Stimulated activated CD8-positive, alpha-beta memory T cell treated with anti-CD3 and anti-CD28 coated beads, Interleukin-12 subunit alpha, Interleukin-12 subunit beta, amount 100 ng/mL, for 4 hours (primary cell): ENCODE results near the gene TMEM179.

ENCODE experiments used
- DNase-seq: peaks from one replicate; pipeline ENCODE4 v3.0.0-alpha.2; 2020; ENCODE audit warnings: low read depth

Gene TMEM179

GRCh38 chr14:104569435-104569834, 35.1 kb downstream of the TMEM179 start:
- DNase-seq = no peak

DNA sequence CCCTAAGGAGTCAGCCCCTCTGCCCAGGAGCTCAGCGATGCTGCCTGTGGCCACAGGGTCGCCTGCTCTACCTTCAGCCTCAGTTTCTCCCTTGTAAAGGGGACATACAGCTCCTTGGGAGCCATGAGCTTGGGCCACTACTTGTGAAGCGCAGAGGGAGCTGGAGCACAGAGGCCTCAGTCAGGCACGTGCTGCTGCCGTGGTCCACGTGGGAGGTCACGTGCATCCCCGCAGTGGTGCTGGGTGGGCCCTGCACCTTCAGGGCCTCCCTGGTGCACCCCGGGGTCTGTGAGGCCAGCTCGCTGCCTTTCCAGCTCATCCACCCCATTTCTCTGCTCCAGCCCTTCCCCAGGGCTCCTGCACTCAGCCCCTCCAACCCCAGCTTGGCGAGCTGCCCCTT, 36.0 kb downstream of the TMEM179 start:
- DNase-seq = no peak

DNA sequence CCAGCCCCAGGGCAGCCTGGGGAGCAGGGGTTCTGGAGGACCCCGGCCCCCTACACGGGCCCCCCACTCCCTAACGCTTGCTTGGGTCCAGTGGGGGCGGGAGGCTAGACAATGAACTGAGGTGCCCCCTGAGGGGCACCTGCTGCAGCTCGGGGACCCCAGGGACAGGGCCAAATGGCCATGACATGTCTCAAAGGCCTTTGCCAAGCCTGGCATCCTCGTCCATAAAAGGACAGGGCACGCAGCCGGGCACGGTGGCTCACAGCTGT, 36.7 kb downstream of the TMEM179 start:
- DNase-seq = no peak

GRCh38 chr14:104567141-104567956, 37.2 kb downstream of the TMEM179 start:
- no peak for DNase-seq

DNA sequence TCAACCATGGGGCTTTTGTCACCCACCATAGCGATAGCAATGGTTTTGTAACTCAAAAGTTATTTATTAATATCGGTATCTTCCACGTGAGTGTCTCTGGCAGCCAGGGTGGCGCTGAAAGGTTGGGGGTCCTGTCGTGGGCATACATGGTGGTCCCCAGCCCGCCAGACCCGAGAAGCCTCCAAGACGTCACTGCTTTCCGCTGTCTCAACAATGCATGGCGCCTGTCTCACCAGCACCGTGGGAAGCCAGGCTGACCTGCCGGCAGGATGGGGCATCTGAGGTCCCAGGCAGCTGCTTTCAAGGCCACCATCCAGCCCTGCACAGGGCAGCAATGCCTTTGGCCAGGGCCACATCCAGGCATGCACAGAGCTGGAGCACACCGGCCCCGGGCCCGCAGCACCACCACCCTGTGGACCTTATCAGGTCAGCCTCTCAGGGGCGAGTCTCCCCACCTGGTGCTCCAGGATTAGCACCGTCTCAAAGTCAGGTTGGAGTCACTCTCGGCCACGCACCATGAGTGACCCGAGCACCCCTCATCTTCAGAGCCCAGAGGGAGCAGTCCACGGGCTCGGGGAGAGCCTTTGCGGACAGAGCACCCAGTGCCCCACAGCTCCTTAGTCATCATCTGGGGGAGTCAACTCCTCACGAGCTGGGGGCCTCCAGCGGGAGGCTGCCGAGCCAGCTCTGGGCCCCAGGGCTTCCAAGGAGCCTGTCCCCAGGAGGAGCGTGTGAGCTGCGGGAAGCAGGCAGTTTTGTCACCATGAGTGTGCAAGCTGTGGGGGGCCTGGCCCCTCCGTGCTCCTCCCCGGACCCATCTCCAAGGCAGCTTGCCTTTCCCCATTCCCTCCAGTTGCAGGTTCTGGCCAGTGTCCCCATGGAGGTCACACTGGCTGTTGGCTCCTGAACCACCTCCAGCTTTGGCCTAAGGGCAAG, 39.6 kb downstream of the TMEM179 start:
- no peak for DNase-seq

DNA sequence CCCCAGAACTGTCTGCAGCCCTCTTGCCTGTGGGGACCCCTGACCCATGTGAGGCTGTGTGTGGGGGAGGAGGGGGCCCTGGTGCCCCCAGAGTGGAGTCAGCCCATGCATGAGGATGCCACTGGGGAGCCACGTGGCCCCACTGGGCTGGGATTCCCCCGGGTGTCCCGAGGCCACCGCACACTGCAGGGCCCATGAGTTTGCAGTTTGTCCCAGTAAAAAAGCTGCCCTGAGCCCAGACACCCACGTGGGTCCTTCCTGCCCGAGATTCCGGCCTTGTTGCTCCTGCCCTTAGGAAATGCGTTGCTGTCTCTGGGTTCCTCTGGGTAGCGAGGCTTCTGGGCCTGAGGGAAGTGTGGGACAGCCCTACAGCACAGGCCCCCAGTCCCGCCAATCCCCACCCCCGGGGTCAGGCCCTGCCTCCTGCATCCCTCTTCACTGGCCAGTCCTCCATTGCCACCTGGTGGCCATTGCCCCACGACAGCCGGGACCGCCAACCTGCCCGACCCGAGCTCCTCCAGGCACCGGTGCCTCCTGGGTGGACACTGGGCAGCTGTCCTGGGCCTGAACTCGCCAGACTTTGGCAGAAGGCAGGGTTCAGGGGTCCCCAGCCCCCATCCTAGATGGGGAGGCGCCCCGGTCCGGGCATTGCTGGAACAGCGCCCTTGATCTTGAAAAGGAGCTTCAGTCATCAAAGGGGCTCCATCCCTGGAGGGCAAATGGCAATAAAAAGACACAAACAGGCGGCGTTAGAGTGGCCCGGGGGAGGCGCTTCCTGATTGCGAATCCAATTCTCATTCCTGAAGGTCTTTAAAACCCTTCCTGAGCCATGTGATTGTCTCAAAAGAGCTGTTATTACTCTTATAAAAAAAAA, 40.6 kb downstream of the TMEM179 start:
- peak; percentile 23 for DNase-seq

GRCh38 chr14:104563191-104563741, 41.3 kb downstream of the TMEM179 start:
- no peak for DNase-seq

DNA sequence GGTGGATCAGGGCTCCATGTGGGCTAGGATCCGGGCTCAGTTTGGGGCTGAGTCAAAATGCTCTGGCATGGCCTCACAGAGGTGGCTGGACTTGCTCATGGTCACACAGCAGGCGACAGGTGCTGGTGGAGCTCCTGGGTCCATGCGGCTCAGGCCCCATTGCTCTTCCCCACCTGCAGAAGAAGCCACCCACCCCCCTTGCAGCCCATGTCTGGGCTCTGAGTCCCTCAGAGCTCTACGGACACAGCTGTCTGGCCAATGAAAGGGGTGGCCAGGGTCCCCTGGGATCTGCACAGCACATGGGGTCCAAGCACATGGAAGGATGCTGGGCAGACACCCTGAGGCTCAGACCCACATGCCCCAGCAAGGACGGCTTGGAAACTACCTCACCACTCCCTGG, 42.0 kb downstream of the TMEM179 start:
- DNase-seq = no peak

DNA sequence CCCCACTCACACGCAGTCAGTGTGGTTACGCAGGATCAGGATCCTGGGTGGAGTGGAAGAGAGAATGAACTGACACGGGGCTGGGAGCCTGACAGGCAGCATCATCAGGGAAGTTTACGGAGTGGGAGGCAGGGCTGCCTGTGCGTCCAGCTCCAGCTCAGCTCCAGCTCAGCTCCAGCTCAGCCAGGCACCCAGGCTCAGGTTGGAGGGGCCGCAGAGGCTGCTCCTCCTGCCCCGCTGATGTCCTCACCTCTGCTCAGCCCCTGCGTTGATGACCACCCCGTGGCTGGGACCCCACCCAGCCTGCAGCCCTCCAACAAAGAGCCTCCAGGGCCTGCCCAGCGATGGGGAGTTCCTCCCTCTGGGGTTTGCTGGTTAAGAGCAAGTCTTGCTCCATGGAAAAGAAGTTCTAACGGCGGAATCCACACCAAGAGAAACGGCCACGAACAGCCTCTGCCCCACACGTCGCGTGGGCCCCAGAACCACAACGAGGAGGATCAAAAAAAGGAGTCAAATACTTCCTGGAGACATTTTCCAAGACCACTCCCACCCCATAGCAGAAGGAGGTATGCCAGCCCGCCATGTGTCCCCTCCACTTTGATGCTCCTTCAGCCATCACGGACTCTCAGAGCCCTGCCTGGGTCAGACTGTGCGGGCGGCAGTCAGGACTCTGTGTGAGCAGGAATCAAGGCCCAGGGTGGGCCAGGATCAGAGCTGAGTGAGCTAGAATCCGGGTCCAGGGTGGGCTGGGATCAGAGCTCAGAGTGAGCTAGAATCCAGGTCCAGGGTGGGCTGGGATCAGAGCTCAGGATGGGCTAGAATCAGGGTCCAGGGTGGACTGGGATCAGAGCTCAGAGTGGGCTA, 42.7 kb downstream of the TMEM179 start:
- DNase-seq = no peak

DNA sequence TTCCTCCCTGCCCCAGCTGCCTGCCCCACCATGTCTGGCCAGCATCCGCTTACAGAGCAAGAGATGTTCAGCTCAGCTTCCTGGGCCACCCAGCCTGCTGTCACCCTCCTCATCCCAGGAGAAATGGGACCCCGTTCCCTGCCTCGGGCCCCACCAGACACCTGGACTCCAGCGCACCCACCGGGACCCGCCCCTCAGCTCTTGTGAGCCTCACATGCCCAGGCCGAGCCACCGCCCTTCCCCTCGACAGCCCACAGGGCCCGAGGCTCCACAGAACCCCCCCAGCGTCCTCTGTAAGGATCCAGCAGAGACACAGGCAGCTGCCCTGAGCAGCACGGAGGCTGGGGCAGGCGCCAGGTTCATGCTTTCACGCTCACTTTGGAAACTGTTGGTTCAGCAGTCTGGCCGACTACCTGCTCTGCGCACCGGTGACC, 43.4 kb downstream of the TMEM179 start:
- DNase-seq = no peak

DNA sequence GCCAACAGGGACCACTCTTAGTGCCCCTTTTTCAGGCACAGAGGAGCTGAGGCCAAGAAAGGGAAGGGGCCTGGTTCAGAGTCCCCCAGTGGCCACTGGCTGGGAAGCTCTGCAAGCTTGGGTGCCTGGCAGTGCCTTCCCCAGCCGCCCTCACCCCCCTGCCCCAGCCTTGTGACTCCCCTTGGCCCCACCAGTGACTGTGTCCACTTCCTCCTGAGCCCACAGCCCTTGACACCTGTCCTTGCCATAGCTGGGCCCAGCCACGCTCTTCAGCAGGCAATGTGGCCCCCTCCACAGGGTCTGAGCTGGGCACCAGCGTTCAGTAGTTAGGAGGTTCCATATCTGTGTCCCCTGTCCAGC, 44.0 kb downstream of the TMEM179 start:
- no peak for DNase-seq

GRCh38 chr14:104559804-104560585, 44.6 kb downstream of the TMEM179 start:
- no peak for DNase-seq

DNA sequence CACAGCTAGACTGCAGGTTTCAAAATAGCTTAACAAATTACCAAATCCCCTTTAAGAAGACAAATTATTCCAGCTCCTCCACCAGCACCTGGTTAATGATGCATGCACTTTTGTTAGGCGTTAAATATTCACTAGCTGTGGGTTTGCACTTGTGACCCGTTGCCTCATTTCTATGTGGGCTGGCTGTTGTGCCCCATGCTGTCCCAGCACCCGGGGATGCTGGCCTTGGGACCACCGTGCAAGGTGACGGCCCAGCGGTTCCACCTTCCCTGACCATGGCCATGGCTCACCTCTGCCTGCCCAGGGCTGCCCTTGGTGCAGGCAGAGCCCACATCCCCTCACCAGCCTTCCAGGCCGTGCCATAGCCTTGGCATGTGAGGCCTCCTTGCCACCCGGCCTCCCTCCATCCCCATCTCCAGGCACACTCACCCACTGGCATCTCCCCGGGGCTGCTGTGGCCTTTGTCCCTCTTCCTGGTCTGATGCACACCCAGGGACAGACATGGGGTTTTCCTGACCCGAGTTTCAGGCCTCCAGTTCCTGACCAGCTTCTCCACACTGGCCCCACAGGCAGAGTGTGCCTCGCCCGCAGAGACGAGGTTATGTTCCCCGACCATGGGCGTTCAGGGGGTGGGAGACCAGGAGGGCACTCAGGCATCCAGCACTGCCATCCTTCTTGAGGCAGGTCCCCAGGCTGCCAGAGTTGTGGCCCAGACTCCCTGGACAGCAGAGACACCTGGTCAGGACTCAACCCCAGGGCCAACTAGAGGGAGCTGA, 45.4 kb downstream of the TMEM179 start:
- no peak for DNase-seq

GRCh38 chr14:104558231-104559027, 46.1 kb downstream of the TMEM179 start:
- no peak for DNase-seq

GRCh38 chr14:104557766-104558165, 46.8 kb downstream of the TMEM179 start:
- no peak for DNase-seq

DNA sequence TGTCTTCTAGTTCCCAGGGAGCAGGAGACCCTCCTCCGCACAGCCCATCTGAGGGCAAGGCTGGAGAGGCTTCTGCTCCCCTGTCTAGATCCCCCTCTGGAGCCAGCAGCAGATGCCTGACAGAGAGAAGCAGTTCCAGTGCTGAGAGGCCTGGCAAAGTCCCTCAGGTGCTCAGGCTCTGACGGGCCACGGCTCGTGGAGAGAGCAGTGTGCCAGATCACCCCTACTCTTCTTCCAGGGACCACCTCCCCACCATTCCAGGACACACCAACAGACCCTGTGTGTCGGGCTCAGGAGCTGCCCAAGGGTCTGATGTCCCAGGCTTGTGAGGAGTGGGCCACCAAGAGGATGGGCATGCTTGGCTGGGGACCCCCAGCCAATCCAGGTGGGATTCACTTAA, 47.5 kb downstream of the TMEM179 start:
- DNase-seq = no peak

GRCh38 chr14:104556256-104557021, 48.1 kb downstream of the TMEM179 start:
- DNase-seq = no peak
